A549 (cell line): ENCODE measurements around the gene MSI2. TPM values are rescaled to one million over a fixed set of nuclear protein-coding genes. Genes with fewer than 3 reads are reported as not detected.

Source experiments
- ATAC-seq, 2 experiments: fragments of 200-7000 bp in 1 of 2; fragments of >200 bp in 1 of 2; cut with Nextera tagmentation in 1 of 2; cut with Tn5 transposase in 1 of 2; 3 replicates each; pipeline versions ENCODE4 v1.8.0 to v1.9.1; 2018 to 2020; ENCODE audit warnings: mild to moderate bottlenecking in 1 of 2, moderate library complexity in 1 of 2
- CTCF ChIA-PET: fragments of 300-600 bp; sonication (Branson Sonifier 250); formaldehyde crosslinking; extraction: SDS; loops from one replicate; lab custom pipeline; 2021; ENCODE audit warnings: antibody characterized with exemption, inconsistent platforms; lab: Yijun Ruan, JAX
- POLR2A ChIA-PET: fragments of 350-600 bp; formaldehyde crosslinking; extraction: SDS; loops from one replicate; lab custom pipeline; 2021; ENCODE audit warnings: antibody characterized with exemption, inconsistent platforms; lab: Yijun Ruan, JAX
- DNase-seq, 2 experiments: peaks; one replicate each; pipeline versions ENCODE4 v3.0.0 to v3.0.0-alpha.2; 2011 to 2016; ENCODE audit warnings: low read depth in 1 of 2, low spot score in 1 of 2
- FAIRE-seq: peaks from 2 replicates; lab custom pipeline; 2011; peaks lifted over from hg19 to GRCh38; lab: Jason Lieb, UNC
- H3K27ac ChIP-seq, 2 experiments: fragments of >200 bp; sonication (Bioruptor Twin); formaldehyde crosslinking; 3 replicates each; pipeline ENCODE4 v1.5.1; 2016 to 2017
- H3K4me1 ChIP-seq: fragments of >200 bp; sonication (Bioruptor Twin); formaldehyde crosslinking; 3 replicates; pipeline ENCODE4 v1.6.1; 2016
- H3K4me2 ChIP-seq: fragments of >200 bp; sonication (Bioruptor Twin); formaldehyde crosslinking; 3 replicates; pipeline ENCODE4 v1.6.1; 2016
- H3K4me3 ChIP-seq: fragments of >200 bp; sonication (Bioruptor Twin); formaldehyde crosslinking; 3 replicates; pipeline ENCODE4 v1.5.1; 2016
- H3K9me3 ChIP-seq: fragments of >200 bp; sonication (Bioruptor Twin); formaldehyde crosslinking; 3 replicates; pipeline ENCODE4 v1.6.1; 2016
- CBX2 ChIP-seq: fragments of 200-600 bp; sonication (generic); IDR thresholded peaks from 2 replicates; pipeline ENCODE4 v1.6.1; 2016; ENCODE audit warnings: low read depth, mild to moderate bottlenecking, borderline replicate concordance
- CEBPB ChIP-seq, 2 experiments: fragments of >200 bp in 1 of 2; sonication (Bioruptor Twin) in 1 of 2; formaldehyde crosslinking in 1 of 2; IDR thresholded peaks; 2 replicates each; pipeline ENCODE4 v1.6.1; 2012 to 2016
- CHD4 ChIP-seq: fragments of 200-600 bp; sonication (generic); IDR thresholded peaks from 2 replicates; pipeline ENCODE4 v1.6.1; 2016; ENCODE audit warnings: antibody characterized with exemption, mild to moderate bottlenecking, borderline replicate concordance
- EHF ChIP-seq: fragments of 250-450 bp; sonication (Bioruptor Pico); IDR thresholded peaks from 2 replicates; pipeline ENCODE4 v1.5.0; 2020; ENCODE audit warnings: mild to moderate bottlenecking
- ESRRA ChIP-seq: fragments of 150-350 bp; IDR thresholded peaks from 2 replicates; pipeline ENCODE4 v1.6.1; 2014; ENCODE audit warnings: mild to moderate bottlenecking, low read length, borderline replicate concordance
- FOSB ChIP-seq: fragments of 250-450 bp; sonication (Bioruptor Pico); IDR thresholded peaks from 2 replicates; pipeline ENCODE4 v1.5.0; 2020; ENCODE audit warnings: mild to moderate bottlenecking, moderate library complexity
- FOSL2 ChIP-seq, 2 experiments: fragments of 450-650 bp in 1 of 2; fragments of >200 bp in 1 of 2; sonication (Bioruptor Twin) in 1 of 2; formaldehyde crosslinking; IDR thresholded peaks; 2 replicates each; pipeline versions ENCODE4 v1.5.0 to v1.6.1; 2016 to 2020; ENCODE audit warnings: mild to moderate bottlenecking in 1 of 2, moderate library complexity in 1 of 2
- FOXS1 ChIP-seq: fragments of 250-450 bp; sonication (Bioruptor Pico); IDR thresholded peaks from 2 replicates; pipeline ENCODE4 v1.5.0; 2020; ENCODE audit warnings: mild to moderate bottlenecking, moderate library complexity
- GATA3 ChIP-seq: IDR thresholded peaks from 2 replicates; pipeline ENCODE4 v1.6.1; 2012; ENCODE audit warnings: borderline replicate concordance
- HEYL ChIP-seq: fragments of 250-450 bp; sonication (Bioruptor Pico); IDR thresholded peaks from 2 replicates; pipeline ENCODE4 v1.8.0; 2021; ENCODE audit warnings: mild to moderate bottlenecking, moderate library complexity
- HOXA7 ChIP-seq: fragments of 250-450 bp; sonication (Bioruptor Pico); IDR thresholded peaks from 2 replicates; pipeline ENCODE4 v1.5.0; 2020; ENCODE audit warnings: mild to moderate bottlenecking, moderate library complexity
- JUN ChIP-seq, 2 experiments: fragments of >200 bp; sonication (Bioruptor Twin); formaldehyde crosslinking; IDR thresholded peaks; 2 replicates in 1 of 2; 3 replicates in 1 of 2; pipeline ENCODE4 v1.6.1; 2016 to 2017
- KDM1A ChIP-seq: fragments of 200-600 bp; sonication (generic); IDR thresholded peaks from 2 replicates; pipeline ENCODE4 v1.6.1; 2016; ENCODE audit warnings: low read depth, mild to moderate bottlenecking
- KDM5A ChIP-seq: fragments of 200-600 bp; sonication (generic); IDR thresholded peaks from 2 replicates; pipeline ENCODE4 v1.6.1; 2016; ENCODE audit warnings: antibody characterized with exemption, mild to moderate bottlenecking
- MAFK ChIP-seq: fragments of 450-650 bp; IDR thresholded peaks from 2 replicates; pipeline ENCODE4 v1.6.1; 2014; ENCODE audit not compliant: partially characterized antibody
- MYC ChIP-seq: IDR thresholded peaks from 2 replicates; pipeline ENCODE4 v1.6.1; 2012; ENCODE audit warnings: mild to moderate bottlenecking, inconsistent platforms, low read length, improper control_type of control experiment, borderline replicate concordance
- POLR2AphosphoS2 ChIP-seq: conservative IDR thresholded peaks from 2 replicates; pipeline ENCODE4 v1.6.1; 2012; ENCODE audit warnings: low read length, improper control_type of control experiment, inconsistent platforms
- RAD21 ChIP-seq, 2 experiments: fragments of >200 bp in 1 of 2; sonication (Bioruptor Twin) in 1 of 2; formaldehyde crosslinking in 1 of 2; IDR thresholded peaks in 1 of 2; conservative IDR thresholded peaks in 1 of 2; 2 replicates in 1 of 2; 3 replicates in 1 of 2; pipeline ENCODE4 v1.6.1; 2012 to 2018; ENCODE audit warnings: inconsistent platforms in 1 of 2
- RCOR1 ChIP-seq: fragments of 150-350 bp; IDR thresholded peaks from 2 replicates; pipeline ENCODE4 v1.6.1; 2014; ENCODE audit warnings: antibody characterized with exemption, low read length, low read depth
- SMC3 ChIP-seq: fragments of >200 bp; sonication (Bioruptor Twin); formaldehyde crosslinking; IDR thresholded peaks from 3 replicates; pipeline ENCODE4 v1.6.1; 2018; ENCODE audit warnings: inconsistent platforms
- ZSCAN20 ChIP-seq: fragments of 250-450 bp; sonication (Bioruptor Pico); IDR thresholded peaks from 2 replicates; pipeline ENCODE4 v1.8.0; 2022; ENCODE audit warnings: mild to moderate bottlenecking, moderate library complexity
- WGBS: methylation state at CpG from one replicate; pipeline ENCODE4 v1.1.6; 2017; ENCODE audit errors: missing lambda C conversion rate; 5-methylcytosine and 5-hydroxymethylcytosine counted together
- polyA plus RNA-seq, 4 experiments: library from polyadenylated mRNA; depleted of rRNA in 3 of 4; stranded (reverse); fragments of >200 nt; fragmentation: RNase III in 1 of 4; extraction: RNeasy Plus Mini Kit Qiagen cat#74134 plus additional on column Dnase treatment in 1 of 4; gene quantifications; 2 replicates in 3 of 4; 3 replicates in 1 of 4; pipeline ENCODE4 v1.2.3, GENCODE V29; 2011 to 2017
- TF ChIP-seq, protein P1 (sequence below): fragments of >200 bp; sonication (Bioruptor Twin); formaldehyde crosslinking; IDR thresholded peaks from 3 replicates; pipeline ENCODE4 v1.5.1; 2016
- TF ChIP-seq, protein P2 (sequence below): fragments of 250-450 bp; sonication (Bioruptor Pico); IDR thresholded peaks from 2 replicates; pipeline ENCODE4 v1.5.0; 2020; ENCODE audit warnings: low read depth, mild to moderate bottlenecking, moderate library complexity
- TF ChIP-seq, protein P3 (sequence below): fragments of 450-650 bp; IDR thresholded peaks from 2 replicates; pipeline ENCODE4 v1.6.1; 2014; ENCODE audit warnings: antibody characterized with exemption
- TF ChIP-seq, protein P4 (sequence below): IDR thresholded peaks from 2 replicates; pipeline ENCODE4 v1.6.1; 2012
- TF ChIP-seq, protein P5 (sequence below): IDR thresholded peaks from 2 replicates; pipeline ENCODE4 v1.6.1; 2012; ENCODE audit warnings: low read depth, borderline replicate concordance
- TF ChIP-seq, protein P6 (sequence below): IDR thresholded peaks from 2 replicates; pipeline ENCODE4 v1.6.1; 2012
- TF ChIP-seq, protein P7 (sequence below): fragments of >200 bp; sonication (Bioruptor Twin); formaldehyde crosslinking; IDR thresholded peaks from 2 replicates; pipeline ENCODE4 v1.6.1; 2016

The MSI2 gene
- polyA plus RNA-seq, 2 of the 4 experiments (the other 2 are of a cell fraction), result 43.6 to 44.4 TPM

DNA sequence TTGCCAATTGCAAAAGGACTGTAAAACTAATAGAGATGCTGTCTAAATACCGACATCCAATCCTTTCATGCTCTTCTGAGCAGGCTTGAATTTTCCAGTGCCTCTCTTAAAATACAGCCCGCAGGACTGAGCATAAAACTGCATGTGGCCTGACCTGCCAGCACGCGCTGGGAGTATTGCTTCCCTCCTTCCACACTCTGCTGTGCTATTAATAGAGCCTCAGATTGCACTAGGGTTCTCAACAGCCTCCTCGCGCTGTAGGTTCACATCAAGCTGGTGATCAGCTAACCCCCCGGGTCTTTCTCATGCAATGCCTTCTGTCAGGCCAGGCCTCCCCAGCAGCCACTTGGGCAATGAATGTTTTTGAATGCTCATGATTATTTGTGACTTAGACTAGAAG, 14.2 kb upstream of the MSI2 start:
- no peak overlapping the region for H3K4me3 ChIP-seq
- DNase-seq (no peak), FAIRE-seq (no peak), ATAC-seq (no peak)
- peaks cover 7% of the 10 kb centered on the region; the same call in 1 of the 3 replicates for H3K9me3 ChIP-seq
- H3K4me2 ChIP-seq, result no peak overlapping the region
- POLR2A ChIA-PET, result no interaction called here
- H3K4me1 ChIP-seq, result peaks cover 8% of the 10 kb centered on the region; the same call in 1 of the 3 replicates
- H3K27ac ChIP-seq, result peak overlapping the region in 1 of 2 experiments; percentile 24; a peak in 2 of 6 replicates
- 75% methylated on average over 7 of the region's 7 CpGs for WGBS
- TF ChIP-seq JUN (IDR thresholded peaks at IDR 0.05) (no peak), FOSB (CRISPR knock-in tag) (no peak), MAFK (no peak), CEBPB (IDR thresholded peaks at IDR 0.05) (no peak), RCOR1 (no peak), RAD21 (conservative IDR thresholded peaks at IDR 0.05 in 1 of 2, IDR thresholded peaks at IDR 0.05 in 1 of 2) (no peak), FOSL2 (IDR thresholded peaks at IDR 0.05) (no peak), FOSL2 (CRISPR knock-in tag; IDR thresholded peaks at IDR 0.05) (no peak), ZSCAN20 (CRISPR knock-in tag) (no peak), ESRRA (no peak), HEYL (CRISPR knock-in tag) (no peak), HOXA7 (no peak)
- TF ChIP-seq, protein P1, sequence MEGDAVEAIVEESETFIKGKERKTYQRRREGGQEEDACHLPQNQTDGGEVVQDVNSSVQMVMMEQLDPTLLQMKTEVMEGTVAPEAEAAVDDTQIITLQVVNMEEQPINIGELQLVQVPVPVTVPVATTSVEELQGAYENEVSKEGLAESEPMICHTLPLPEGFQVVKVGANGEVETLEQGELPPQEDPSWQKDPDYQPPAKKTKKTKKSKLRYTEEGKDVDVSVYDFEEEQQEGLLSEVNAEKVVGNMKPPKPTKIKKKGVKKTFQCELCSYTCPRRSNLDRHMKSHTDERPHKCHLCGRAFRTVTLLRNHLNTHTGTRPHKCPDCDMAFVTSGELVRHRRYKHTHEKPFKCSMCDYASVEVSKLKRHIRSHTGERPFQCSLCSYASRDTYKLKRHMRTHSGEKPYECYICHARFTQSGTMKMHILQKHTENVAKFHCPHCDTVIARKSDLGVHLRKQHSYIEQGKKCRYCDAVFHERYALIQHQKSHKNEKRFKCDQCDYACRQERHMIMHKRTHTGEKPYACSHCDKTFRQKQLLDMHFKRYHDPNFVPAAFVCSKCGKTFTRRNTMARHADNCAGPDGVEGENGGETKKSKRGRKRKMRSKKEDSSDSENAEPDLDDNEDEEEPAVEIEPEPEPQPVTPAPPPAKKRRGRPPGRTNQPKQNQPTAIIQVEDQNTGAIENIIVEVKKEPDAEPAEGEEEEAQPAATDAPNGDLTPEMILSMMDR, result no peak
- TF ChIP-seq, protein P2, sequence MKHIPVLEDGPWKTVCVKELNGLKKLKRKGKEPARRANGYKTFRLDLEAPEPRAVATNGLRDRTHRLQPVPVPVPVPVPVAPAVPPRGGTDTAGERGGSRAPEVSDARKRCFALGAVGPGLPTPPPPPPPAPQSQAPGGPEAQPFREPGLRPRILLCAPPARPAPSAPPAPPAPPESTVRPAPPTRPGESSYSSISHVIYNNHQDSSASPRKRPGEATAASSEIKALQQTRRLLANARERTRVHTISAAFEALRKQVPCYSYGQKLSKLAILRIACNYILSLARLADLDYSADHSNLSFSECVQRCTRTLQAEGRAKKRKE (CRISPR knock-in tag), result no peak
- TF ChIP-seq, protein P3, sequence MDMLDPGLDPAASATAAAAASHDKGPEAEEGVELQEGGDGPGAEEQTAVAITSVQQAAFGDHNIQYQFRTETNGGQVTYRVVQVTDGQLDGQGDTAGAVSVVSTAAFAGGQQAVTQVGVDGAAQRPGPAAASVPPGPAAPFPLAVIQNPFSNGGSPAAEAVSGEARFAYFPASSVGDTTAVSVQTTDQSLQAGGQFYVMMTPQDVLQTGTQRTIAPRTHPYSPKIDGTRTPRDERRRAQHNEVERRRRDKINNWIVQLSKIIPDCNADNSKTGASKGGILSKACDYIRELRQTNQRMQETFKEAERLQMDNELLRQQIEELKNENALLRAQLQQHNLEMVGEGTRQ, result no peak
- CTCF ChIA-PET, result interaction anchor here (0.7 to 3.9 kb wide), 40 partner anchors 13 to 590 kb away, joined by 3 to 108 read pairs (median 10); partner anchors contain the start of genes CCDC182 and MSI2

DNA sequence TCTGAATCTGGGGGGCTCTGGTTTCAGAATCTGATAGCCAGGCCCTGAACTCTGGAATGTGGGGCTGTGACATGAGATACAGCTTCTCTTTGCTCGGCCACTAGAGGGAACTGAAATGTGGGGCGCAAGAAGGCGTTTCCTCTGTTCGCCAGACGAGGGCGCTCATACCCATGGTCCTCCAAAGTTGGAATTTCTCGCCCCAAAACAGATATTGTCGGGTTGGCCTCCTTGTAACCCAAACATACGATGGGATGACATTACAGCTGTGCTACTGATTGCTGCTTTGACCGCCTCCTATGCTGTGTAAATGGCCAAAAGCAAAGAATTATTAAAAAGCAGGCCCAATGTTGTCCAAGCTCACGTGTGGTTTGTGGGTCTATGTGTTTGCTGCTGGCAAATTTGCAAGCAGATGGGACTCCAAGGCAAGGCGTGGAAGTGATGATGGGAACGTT, 13.1 kb upstream of the MSI2 start:
- peaks cover 7% of the 10 kb centered on the region; the same call in 1 of the 3 replicates for H3K9me3 ChIP-seq
- no peak for FAIRE-seq
- POLR2A ChIA-PET, result interaction anchor here (1.2 kb wide), 1 partner anchor 429 kb away, joined by 3 read pairs; no protein-coding TSS in a partner anchor
- WGBS, result 10% methylated on average over 13 of the region's 13 CpGs
- peaks cover 8% of the 10 kb centered on the region; the same call in 1 of the 3 replicates for H3K4me1 ChIP-seq
- peak; percentile 83 to 95 for ATAC-seq
- no peak overlapping the region for H3K4me3 ChIP-seq
- H3K27ac ChIP-seq, result peak overlapping the region; percentile 15 to 47; a peak in 3 of 6 replicates
- no peak overlapping the region; the same call in 2 of the 3 replicates for H3K4me2 ChIP-seq
- CTCF ChIA-PET, result interaction anchor here (0.6 to 3.9 kb wide), 200 partner anchors 9 to 882 kb away, joined by 3 to 108 read pairs (median 5); partner anchors contain the start of genes CCDC182 and MSI2
- DNase-seq, result peak; percentile 77 to 88
- no peak for TF ChIP-seq KDM5A
- TF ChIP-seq FOXS1 (CRISPR knock-in tag), result no peak
- no peak for TF ChIP-seq HEYL (CRISPR knock-in tag)
- TF ChIP-seq CBX2, result no peak
- no peak for TF ChIP-seq CHD4
- TF ChIP-seq, protein P4, sequence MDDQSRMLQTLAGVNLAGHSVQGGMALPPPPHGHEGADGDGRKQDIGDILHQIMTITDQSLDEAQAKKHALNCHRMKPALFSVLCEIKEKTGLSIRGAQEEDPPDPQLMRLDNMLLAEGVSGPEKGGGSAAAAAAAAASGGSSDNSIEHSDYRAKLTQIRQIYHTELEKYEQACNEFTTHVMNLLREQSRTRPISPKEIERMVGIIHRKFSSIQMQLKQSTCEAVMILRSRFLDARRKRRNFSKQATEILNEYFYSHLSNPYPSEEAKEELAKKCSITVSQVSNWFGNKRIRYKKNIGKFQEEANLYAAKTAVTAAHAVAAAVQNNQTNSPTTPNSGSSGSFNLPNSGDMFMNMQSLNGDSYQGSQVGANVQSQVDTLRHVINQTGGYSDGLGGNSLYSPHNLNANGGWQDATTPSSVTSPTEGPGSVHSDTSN, result no peak
- peak; percentile 99 for TF ChIP-seq RAD21 (conservative IDR thresholded peaks at IDR 0.05 in 1 of 2, IDR thresholded peaks at IDR 0.05 in 1 of 2)
- TF ChIP-seq, protein P5, sequence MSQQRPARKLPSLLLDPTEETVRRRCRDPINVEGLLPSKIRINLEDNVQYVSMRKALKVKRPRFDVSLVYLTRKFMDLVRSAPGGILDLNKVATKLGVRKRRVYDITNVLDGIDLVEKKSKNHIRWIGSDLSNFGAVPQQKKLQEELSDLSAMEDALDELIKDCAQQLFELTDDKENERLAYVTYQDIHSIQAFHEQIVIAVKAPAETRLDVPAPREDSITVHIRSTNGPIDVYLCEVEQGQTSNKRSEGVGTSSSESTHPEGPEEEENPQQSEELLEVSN, result no peak
- TF ChIP-seq MYC, result no peak
- TF ChIP-seq SMC3, result peak; percentile 100
- TF ChIP-seq, protein P1, result peak; percentile 100
- TF ChIP-seq, protein P6, sequence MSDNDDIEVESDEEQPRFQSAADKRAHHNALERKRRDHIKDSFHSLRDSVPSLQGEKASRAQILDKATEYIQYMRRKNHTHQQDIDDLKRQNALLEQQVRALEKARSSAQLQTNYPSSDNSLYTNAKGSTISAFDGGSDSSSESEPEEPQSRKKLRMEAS, result 0 out of 2 replicates have a peak, but pooled peaks have one; percentile 1
- TF ChIP-seq KDM1A, result no peak
- TF ChIP-seq POLR2AphosphoS2, result no peak
- TF ChIP-seq EHF (CRISPR knock-in tag), result no peak
- TF ChIP-seq, protein P7, sequence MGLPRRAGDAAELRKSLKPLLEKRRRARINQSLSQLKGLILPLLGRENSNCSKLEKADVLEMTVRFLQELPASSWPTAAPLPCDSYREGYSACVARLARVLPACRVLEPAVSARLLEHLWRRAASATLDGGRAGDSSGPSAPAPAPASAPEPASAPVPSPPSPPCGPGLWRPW, result no peak
- no peak for TF ChIP-seq GATA3
- TF ChIP-seq ESRRA, result no peak
